T47D (cell line): ENCODE measurements around the gene PRSS58.

Source experiments
- DNase-seq, 2 experiments: peaks; one replicate each; pipeline versions ENCODE4 v3.0.0 to v3.0.0-alpha.2; 2011 to 2012; ENCODE audit warnings: low read depth in 1 of 2, low spot score in 1 of 2
- JUND ChIP-seq: IDR thresholded peaks from 2 replicates; pipeline ENCODE4 v1.6.1; 2012; ENCODE audit warnings: low read depth
- in situ Hi-C: cut with HindIII; loops from 2 replicates; pipeline ENCODE4 v1.10.0; 2016; ENCODE audit warnings: low sequenced_read_pairs, low pct_unique_long_range_greater_than_20kb

The PRSS58 gene

GRCh38 chr7:142257958-142258357, at the start of gene PRSS58:
PRSS58 (minus strand) TSS chr7:142258058; CDS start chr7:142257707, 351 bp downstream.
- in situ Hi-C loops, result no loop called here
- DNase-seq, result no peak
- TF ChIP-seq JUND, result no peak

- in situ Hi-C loops, result no loop called here
- no peak for DNase-seq
- TF ChIP-seq JUND, result no peak
Observed at GRCh38 chr7:142307246-142307900, 49.5 kb upstream of the PRSS58 start.

- no peak for TF ChIP-seq JUND
- in situ Hi-C loops, result no loop called here
- DNase-seq, result peak in 1 of 2 experiments; percentile 18
Observed at GRCh38 chr7:142303650-142304049, 45.8 kb upstream of the PRSS58 start.

- peak in 1 of 2 experiments; percentile 34 for DNase-seq
- in situ Hi-C loops, result no loop called here
Observed at GRCh38 chr7:142301923-142302550, 44.2 kb upstream of the PRSS58 start.

GRCh38 chr7:142301299-142301698, 43.4 kb upstream of the PRSS58 start:
- in situ Hi-C loops, result no loop called here

More at GRCh38 chr7:142301923-142302550, 44.2 kb upstream of the PRSS58 start:
- TF ChIP-seq JUND, result no peak

GRCh38 chr7:142300689-142301088, 42.8 kb upstream of the PRSS58 start:
- peak in 1 of 2 experiments; percentile 11 for DNase-seq
- TF ChIP-seq JUND, result no peak
- in situ Hi-C loops, result no loop called here

More at GRCh38 chr7:142301299-142301698, 43.4 kb upstream of the PRSS58 start:
- no peak for DNase-seq
- TF ChIP-seq JUND, result no peak

- in situ Hi-C loops, result no loop called here
- no peak for TF ChIP-seq JUND
- no peak for DNase-seq
Observed at GRCh38 chr7:142299237-142299781, 41.5 kb upstream of the PRSS58 start.

GRCh38 chr7:142298627-142299026, 40.8 kb upstream of the PRSS58 start:
- DNase-seq, result no peak
- no peak for TF ChIP-seq JUND
- in situ Hi-C loops, result no loop called here

- in situ Hi-C loops, result no loop called here
- TF ChIP-seq JUND, result no peak
- DNase-seq, result peak in 1 of 2 experiments; percentile 15
Observed at GRCh38 chr7:142298009-142298408, 40.2 kb upstream of the PRSS58 start.

- no peak for TF ChIP-seq JUND
Observed at GRCh38 chr7:142280263-142280662, 22.4 kb upstream of the PRSS58 start.

GRCh38 chr7:142279601-142280000, 21.7 kb upstream of the PRSS58 start:
- in situ Hi-C loops, result no loop called here
- TF ChIP-seq JUND, result no peak
- no peak for DNase-seq

More at GRCh38 chr7:142280263-142280662, 22.4 kb upstream of the PRSS58 start:
- no peak for DNase-seq
- in situ Hi-C loops, result no loop called here

GRCh38 chr7:142275028-142275427, 17.2 kb upstream of the PRSS58 start:
- TF ChIP-seq JUND, result no peak
- in situ Hi-C loops, result no loop called here
- no peak for DNase-seq

- in situ Hi-C loops, result no loop called here
- DNase-seq, result no peak
- no peak for TF ChIP-seq JUND
Observed at GRCh38 chr7:142272841-142273240, 15.0 kb upstream of the PRSS58 start.
